ENCODE results near the gene PET100.

Gene PET100

DNA sequence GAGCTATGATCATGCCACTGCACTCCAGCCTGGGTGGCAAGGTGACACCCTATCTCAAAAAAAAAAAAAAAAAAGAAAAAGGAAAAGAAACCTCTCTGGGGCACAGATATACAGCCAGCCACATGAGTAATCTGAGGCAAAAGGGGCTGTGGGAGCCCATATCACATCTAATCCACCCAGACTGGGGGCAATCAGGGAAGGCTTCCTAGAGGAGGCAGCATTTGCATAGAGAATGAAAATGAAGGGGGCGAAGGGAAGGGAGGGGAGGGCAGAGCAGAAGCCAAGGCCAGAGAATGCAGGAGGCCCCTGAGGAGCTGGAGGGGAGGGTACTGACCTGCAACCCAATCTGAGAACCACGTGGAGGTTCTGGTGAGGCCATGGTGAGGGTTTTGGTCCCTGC is 20.6 kb downstream of the PET100 start:
- no peak for DNase-seq (ENCODE audit: low spot score)

DNA sequence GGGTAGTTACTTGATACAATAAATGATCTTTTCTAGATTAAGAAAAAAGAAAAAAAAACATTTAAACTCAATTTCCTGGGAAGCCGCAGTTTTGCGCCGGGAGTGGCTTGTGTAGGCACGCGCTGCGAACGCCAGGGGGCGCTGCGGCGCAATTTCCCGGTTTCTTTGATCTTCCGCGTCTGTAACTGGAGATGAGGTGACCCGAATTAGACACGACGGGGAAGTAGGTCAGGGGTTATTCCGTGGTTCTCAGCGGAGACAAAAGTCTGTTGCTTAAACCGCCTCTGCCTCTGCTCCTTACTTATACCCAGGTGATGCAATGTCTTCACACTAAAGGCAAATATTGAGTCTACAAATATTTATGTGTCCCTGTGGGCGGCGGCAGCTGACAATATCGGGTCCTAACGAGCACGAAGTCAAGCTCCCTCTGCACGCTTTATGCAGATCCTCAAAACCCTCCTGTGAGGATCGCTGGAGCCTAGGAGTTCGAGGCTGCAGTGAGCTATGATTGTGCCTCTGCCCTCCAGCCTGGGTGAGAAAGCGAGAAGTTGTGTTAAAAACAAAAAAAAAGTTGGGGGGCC is 22.6 kb downstream of the PET100 start:
- peak; percentile 86 for DNase-seq (ENCODE audit: low spot score)

DNA sequence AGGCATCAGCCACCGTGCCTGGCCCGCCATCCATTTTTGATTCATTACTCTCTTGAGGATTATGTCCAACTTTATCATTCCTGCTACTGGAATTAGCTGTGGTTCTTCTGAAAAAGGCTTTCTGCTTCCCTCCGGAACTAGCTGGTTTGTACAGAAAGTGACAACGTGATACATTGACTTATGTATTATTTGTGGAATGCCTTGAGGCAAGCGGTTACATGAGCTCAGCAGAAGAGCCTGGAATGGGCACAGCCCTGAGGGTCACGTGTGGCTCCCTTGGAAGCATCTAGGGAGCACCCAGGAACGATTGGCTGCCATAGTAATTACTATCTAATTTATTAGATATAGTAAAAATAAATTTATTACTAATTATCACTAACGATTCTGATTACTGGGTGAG is 24.8 kb downstream of the PET100 start:
- DNase-seq (ENCODE audit: low spot score) = no peak

GRCh38 chr19:7655581-7655980 is 26.0 kb downstream of the PET100 start:
- no peak for DNase-seq (ENCODE audit: low spot score)

- DNase-seq (ENCODE audit: low spot score) = no peak
These were observed 27.6 kb downstream of the PET100 start for GRCh38 chr19:7657131-7657751.

DNA sequence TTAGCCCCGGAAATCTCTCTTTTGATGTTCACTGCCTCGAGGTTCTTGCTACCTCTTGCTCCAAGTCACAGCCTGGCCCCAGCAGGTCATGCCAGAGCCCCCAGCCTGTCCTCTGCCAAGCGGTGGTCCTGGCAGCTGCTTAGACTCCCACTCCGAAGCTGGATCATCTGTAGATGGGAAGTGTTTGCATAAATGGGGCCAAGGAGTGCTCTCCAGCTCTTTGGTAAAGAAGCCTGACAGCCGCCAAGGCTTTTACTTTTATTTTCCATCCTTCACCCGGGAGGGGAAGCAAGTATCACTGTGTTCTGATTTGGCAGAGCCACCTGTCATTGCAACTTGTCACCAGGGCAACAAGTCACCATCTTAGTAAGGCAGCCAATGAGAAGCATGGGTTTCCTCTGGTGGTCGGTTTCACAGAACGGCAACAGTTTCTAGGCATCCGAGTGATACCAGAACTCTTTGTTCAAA is 28.7 kb downstream of the PET100 start:
- no peak for DNase-seq (ENCODE audit: low spot score)

GRCh38 chr19:7661744-7662538 is 32.3 kb downstream of the PET100 start:
- DNase-seq (ENCODE audit: low spot score) = no peak

GRCh38 chr19:7662657-7663056 is 33.1 kb downstream of the PET100 start:
- DNase-seq (ENCODE audit: low spot score) = no peak

GRCh38 chr19:7663706-7664105 is 34.1 kb downstream of the PET100 start:
- DNase-seq (ENCODE audit: low spot score) = no peak

GRCh38 chr19:7665076-7665475 is 35.5 kb downstream of the PET100 start:
- no peak for DNase-seq (ENCODE audit: low spot score)

DNA sequence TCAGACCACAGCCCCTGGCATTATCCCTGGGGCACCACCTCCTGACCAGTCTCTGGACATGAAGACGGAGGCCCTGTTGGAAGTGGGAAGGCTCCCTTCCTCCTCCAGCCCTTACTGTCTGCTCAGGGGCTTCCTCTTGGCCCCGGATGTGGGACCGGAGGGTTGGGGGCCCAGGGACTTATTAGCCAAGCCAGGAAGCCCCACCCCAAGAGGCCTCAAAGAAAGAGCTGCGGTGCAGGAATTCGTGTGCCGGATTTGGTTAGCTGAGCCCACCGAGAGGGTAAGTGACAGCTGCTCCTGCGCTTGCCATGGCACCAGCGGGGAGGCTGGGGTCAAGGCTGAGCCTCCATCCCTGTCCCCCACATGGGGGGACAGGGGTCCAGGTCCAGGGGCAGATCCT is 39.2 kb downstream of the PET100 start, which contains the start of gene RETN:
TSS of gene RETN (plus strand) at position 208 of the 400 bp plus-strand sequence. CDS start 278 bp downstream, outside the sequence.
- DNase-seq (ENCODE audit: low spot score) = no peak

GRCh38 chr19:7669641-7670040 is 40.0 kb downstream of the PET100 start:
- DNase-seq (ENCODE audit: low spot score) = no peak

DNA sequence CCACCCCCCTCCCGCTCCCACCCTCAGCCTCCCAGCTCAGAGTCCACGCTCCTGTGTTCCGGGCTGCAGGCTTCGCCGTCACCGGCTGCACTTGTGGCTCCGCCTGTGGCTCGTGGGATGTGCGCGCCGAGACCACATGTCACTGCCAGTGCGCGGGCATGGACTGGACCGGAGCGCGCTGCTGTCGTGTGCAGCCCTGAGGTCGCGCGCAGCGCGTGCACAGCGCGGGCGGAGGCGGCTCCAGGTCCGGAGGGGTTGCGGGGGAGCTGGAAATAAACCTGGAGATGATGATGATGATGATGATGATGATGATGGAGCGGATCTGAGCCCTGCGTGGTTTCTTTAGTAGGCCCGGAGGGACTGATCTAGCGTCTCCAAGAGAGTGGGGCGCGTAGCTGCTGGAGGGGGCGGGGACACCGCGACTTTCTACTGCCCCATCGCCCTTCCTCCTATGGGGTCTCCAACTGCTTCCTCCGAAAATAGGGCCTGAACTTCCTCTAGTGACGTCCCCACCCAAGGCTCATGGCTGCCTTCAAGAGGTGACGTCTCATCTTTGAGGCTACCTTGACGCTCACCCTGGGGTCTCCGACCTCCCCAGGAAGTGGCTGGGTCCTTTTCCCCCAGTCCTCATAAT is 40.7 kb downstream of the PET100 start:
- DNase-seq (ENCODE audit: low spot score) = no peak

DNA sequence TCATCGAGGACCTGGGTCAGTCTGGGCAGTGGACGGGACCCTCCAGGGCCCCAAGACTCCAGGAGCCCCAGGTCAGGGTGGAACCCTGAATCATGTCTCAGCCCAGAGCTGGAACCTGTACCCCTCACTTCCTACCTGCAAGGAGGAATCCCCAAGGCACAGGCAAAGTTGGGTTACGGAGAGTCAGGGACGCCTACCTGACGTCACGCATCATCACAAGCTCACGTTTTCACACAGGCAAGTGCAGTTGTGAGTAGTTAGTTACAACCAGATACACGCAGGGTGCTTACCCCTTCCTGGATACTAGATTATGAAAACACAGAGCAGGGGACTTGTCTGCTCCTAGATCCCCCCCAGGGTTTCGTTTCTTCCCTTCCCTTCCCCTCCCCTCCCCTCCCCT is 41.2 kb downstream of the PET100 start:
- no peak for DNase-seq (ENCODE audit: low spot score)

DNA sequence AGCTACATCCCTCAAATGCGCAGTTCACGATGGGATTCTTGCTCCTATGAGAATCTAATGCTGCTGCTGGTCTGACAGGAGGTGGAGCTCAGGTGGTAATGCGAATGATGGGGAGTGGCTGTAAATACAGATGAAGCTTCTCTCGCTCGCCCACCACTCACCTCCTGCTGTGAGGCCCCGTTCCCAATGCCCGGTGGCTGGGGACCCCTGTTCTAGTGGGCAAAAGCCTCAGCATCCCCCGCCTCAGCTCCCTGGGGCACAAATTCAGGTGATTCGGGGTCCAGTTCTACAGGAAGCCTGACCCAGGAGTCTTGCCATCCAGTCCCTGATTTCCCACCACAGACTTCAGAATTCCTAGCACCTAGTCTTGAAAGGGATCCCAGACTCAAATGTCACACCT is 42.9 kb downstream of the PET100 start:
- no peak for DNase-seq (ENCODE audit: low spot score)

DNA sequence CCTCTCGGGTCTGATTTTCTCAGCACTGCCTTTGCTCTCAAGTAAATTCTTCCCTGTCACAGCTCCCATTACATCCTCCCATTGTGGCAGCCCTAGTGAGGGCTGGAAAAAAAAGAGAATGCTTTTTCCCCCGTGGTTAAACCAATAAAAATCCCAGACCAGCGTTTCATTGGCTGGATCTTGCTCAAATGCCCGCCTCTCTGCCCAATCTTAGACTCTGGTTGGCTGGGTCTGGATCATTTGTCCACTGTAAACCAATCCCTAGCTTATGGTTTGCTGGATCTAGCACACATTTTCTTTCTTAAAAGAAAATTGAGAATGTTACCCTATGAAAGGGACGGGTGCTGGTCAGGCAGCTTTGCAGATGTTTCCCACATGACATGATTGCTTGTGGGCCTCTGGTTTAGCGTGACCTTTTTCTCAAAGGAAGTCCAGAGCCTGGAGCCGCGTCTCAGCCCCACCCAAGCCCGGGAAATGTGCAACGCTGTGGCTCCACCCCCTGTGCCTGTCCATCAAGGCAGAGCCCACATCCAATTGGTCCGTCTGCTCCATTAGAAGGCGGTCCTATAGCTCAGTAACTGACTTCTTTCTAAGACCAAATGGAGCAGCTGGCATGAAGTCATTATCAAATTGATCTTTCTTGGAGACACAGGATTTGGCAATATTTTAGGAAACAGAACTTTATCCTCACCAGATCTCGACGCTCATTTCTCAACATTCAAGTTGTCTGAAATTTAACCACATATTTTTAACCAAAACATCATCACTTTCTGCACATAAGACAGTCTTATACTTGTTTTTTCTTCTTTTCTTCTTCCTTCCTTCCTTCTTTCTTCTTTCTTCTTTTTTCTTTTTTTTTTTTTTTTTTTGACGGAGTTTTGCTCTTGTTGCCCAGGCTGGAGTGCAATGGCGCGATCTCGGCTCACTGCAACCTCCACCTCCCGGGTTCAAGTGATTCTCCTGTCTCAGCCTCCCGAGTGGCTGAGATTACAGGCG is 44.7 kb downstream of the PET100 start:
- peak; percentile 87 for DNase-seq (ENCODE audit: low spot score)

DNA sequence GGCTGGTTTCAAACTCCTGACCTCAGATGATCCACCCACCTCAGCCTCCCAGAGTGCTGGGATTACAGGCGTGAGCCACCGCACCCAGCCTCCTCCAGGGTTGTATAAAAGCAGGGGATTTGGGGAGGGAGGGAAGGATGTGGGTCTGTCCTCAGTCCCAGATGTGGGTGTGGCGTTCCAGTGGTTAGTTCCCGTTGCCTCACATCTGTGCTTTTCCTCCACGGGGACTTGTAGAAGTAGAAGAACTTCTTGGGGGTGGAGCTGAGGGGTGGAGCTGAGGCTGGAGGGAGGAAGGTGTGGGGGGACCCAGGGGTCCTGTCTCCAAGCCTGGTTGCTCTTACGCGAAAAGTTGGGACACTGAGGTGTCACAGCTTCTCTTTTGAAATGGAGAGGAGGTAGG is 46.8 kb downstream of the PET100 start:
- DNase-seq (ENCODE audit: low spot score) = no peak

DNA sequence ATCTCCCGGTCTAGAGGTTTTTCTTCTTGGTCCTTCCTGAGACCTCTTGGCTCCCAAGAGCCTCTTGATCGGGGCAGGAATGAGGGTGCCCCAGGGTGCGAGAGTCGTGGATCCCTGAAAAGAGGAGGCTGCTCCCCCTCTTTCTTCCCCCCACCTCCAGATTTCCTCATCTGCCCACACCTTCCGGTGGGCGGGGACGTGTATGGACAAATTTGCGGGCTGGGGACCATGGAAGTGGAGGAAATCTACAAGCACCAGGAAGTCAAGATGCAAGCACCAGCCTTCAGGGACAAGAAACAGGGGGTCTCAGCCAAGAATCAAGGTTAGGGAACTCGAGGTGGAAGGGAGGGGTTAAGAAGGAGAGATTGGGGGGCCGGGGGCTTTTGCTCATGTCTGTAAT is 47.3 kb downstream of the PET100 start, which contains the start of gene MCEMP1:
TSS of gene MCEMP1 (plus strand) at position 237 of the 400 bp plus-strand sequence. CDS start at position 268, 31 bp downstream.
- DNase-seq (ENCODE audit: low spot score) = no peak

GRCh38 chr19:7677669-7678311 is 48.2 kb downstream of the PET100 start:
- DNase-seq (ENCODE audit: low spot score) = no peak

DNA sequence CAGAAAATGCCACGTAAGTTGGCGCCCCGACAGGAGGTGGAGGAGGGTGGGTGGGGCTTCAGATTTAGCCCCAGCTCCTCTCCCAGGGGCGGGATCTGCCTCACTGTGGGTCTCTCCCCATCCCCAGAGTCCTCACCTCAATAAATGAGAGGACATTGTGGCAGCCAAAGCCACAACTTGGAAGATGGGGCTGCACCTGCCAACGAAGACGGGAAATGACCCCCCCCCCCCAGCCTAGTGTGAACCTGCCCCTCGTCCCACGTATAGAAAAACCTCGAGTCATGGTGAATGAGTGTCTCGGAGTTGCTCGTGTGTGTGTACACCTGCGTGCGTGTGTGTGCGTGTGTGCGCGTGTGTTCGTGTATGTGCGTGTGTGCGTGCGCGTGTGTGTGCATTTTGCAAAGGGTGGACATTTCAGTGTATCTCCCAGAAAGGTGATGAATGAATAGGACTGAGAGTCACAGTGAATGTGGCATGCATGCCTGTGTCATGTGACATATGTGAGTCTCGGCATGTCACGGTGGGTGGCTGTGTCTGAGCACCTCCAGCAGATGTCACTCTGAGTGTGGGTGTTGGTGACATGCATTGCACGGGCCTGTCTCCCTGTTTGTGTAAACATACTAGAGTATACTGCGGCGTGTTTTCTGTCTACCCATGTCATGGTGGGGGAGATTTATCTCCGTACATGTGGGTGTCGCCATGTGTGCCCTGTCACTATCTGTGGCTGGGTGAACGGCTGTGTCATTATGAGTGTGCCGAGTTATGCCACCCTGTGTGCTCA is 49.6 kb downstream of the PET100 start:
- DNase-seq (ENCODE audit: low spot score) = no peak
